Fibroblast of the conjunctiva (primary cell): ENCODE data around the gene CMTM4.
"Not testable (repeated sequence)": the region's sequence is repeated elsewhere in the genome, so short reads cannot be mapped to it uniquely, and the experiment has no call there.

Experiments
- DNase-seq: peaks from one replicate; pipeline ENCODE4 v3.0.0-alpha.2; 2010; ENCODE audit warnings: low read depth

CMTM4 gene

GRCh38 chr16:66616169-66616568 lies 80.4 kb downstream of the CMTM4 start:
- no peak for DNase-seq

- DNase-seq: no peak
These were observed 82.3 kb downstream of the CMTM4 start for GRCh38 chr16:66614161-66614802.

GRCh38 chr16:66612422-66612821 lies 84.1 kb downstream of the CMTM4 start:
- no peak for DNase-seq

GRCh38 chr16:66611911-66612310 lies 84.6 kb downstream of the CMTM4 start:
- DNase-seq: not testable (repeated sequence)

- DNase-seq: no peak
These were observed 86.3 kb downstream of the CMTM4 start for GRCh38 chr16:66610111-66610820.

- no peak for DNase-seq
These were observed 87.4 kb downstream of the CMTM4 start for GRCh38 chr16:66609139-66609510.

- peak; percentile 65 for DNase-seq
These were observed 88.1 kb downstream of the CMTM4 start for GRCh38 chr16:66608241-66609138.

GRCh38 chr16:66605979-66606751 lies 90.4 kb downstream of the CMTM4 start:
- DNase-seq: no peak

- no peak for DNase-seq
These were observed 91.2 kb downstream of the CMTM4 start for GRCh38 chr16:66605177-66605978.

- no peak for DNase-seq
These were observed 92.0 kb downstream of the CMTM4 start, which contains the start of gene CMTM3 for GRCh38 chr16:66604376-66605176. Gene CMTM3 (plus strand): TSS chr16:66604704. CDS start chr16:66604806, 102 bp downstream.

GRCh38 chr16:66603537-66604375 lies 92.8 kb downstream of the CMTM4 start:
- no peak for DNase-seq

GRCh38 chr16:66601471-66601870 lies 95.1 kb downstream of the CMTM4 start:
- DNase-seq: no peak

- DNase-seq: no peak
These were observed 96.1 kb downstream of the CMTM4 start for GRCh38 chr16:66600477-66600876.

- DNase-seq: no peak
These were observed 96.8 kb downstream of the CMTM4 start for GRCh38 chr16:66599726-66600125.

GRCh38 chr16:66598111-66598510 lies 98.4 kb downstream of the CMTM4 start:
- DNase-seq: no peak

GRCh38 chr16:66596986-66597848 lies 99.3 kb downstream of the CMTM4 start:
- DNase-seq: no peak

GRCh38 chr16:66596559-66596958 lies 100.0 kb downstream of the CMTM4 start:
- not testable (repeated sequence) for DNase-seq

GRCh38 chr16:66594739-66595138 lies 101.8 kb downstream of the CMTM4 start:
- DNase-seq: no peak
